Common myeloid progenitor, CD34-positive (primary cell): ENCODE measurements around the gene FOXO1.

ENCODE experiments used
- CTCF ChIA-PET: fragments of 350-600 bp; sonication (Branson Sonifier 250); formaldehyde crosslinking; loops from one replicate; lab custom pipeline; 2021; ENCODE audit warnings: antibody characterized with exemption; lab: Charles Lee
- POLR2A ChIA-PET: fragments of 350-600 bp; sonication (Branson Sonifier 250); formaldehyde crosslinking; loops from one replicate; lab custom pipeline; 2021; ENCODE audit warnings: antibody characterized with exemption; lab: Charles Lee
- DNase-seq, 3 donors: peaks; one replicate each; pipeline versions ENCODE4 v3.0.0 to v3.0.0-alpha.2; 2013
- H3K27ac ChIP-seq, 2 experiments: 1 replicate in 1 of 2; 2 replicates in 1 of 2; pipeline ENCODE4 v1.7.0; 2013; ENCODE audit warnings: inconsistent platforms in 2 of 2, low read length in 2 of 2, mild to moderate bottlenecking in 2 of 2, low read depth in 1 of 2, moderate library complexity in 1 of 2; ENCODE audit not compliant: severe bottlenecking in 2 of 2, insufficient read depth in 1 of 2, poor library complexity in 1 of 2
- H3K27me3 ChIP-seq, 5 experiments: replicated peaks in 2 of 5; 1 replicate in 3 of 5; 2 replicates in 2 of 5; pipeline versions ENCODE4 v1.6.1 to v1.7.0; 2013; ENCODE audit warnings: low read length in 4 of 5, mild to moderate bottlenecking in 2 of 5, moderate library complexity in 2 of 5, inconsistent platforms in 1 of 5; ENCODE audit not compliant: insufficient read depth in 5 of 5, control insufficient read depth in 4 of 5
- H3K36me3 ChIP-seq, 4 experiments: 1 replicate in 2 of 4; 2 replicates in 2 of 4; pipeline versions ENCODE4 v1.6.1 to v1.7.0; 2013; ENCODE audit warnings: low read length in 3 of 4, control low read depth in 1 of 4, mild to moderate bottlenecking in 1 of 4; ENCODE audit not compliant: control insufficient read depth in 4 of 4, insufficient read depth in 4 of 4
- H3K4me1 ChIP-seq, 4 experiments: 1 replicate in 3 of 4; 2 replicates in 1 of 4; pipeline versions ENCODE4 v1.6.1 to v1.7.1; 2013; ENCODE audit warnings: low read length in 3 of 4, mild to moderate bottlenecking in 3 of 4, control low read depth in 1 of 4, inconsistent platforms in 1 of 4, moderate library complexity in 1 of 4; ENCODE audit not compliant: control insufficient read depth in 4 of 4, insufficient read depth in 4 of 4; ENCODE audit errors: control extremely low read depth in 1 of 4
- H3K4me3 ChIP-seq, 7 experiments: 1 replicate in 4 of 7; 2 replicates in 3 of 7; pipeline versions ENCODE4 v1.5.1 to v1.7.0; 2013; ENCODE audit warnings: mild to moderate bottlenecking in 7 of 7, low read length in 6 of 7, moderate library complexity in 6 of 7, inconsistent platforms in 2 of 7, low read depth in 2 of 7, control low read depth in 1 of 7; ENCODE audit not compliant: insufficient read depth in 4 of 7, control insufficient read depth in 1 of 7; ENCODE audit errors: extremely low read depth in 1 of 7
- H3K9me3 ChIP-seq, 5 experiments: 1 replicate in 4 of 5; 2 replicates in 1 of 5; pipeline versions ENCODE4 v1.6.1 to v1.7.1; 2013; ENCODE audit warnings: low read length in 4 of 5, mild to moderate bottlenecking in 2 of 5, inconsistent platforms in 1 of 5, low read depth in 1 of 5, moderate library complexity in 1 of 5; ENCODE audit not compliant: control insufficient read depth in 4 of 5, insufficient read depth in 2 of 5; ENCODE audit errors: control extremely low read depth in 1 of 5
- WGBS: methylation state at CpG from one replicate; pipeline ENCODE4 v1.1.5; 2013; ENCODE audit not compliant: insufficient coverage; 5-methylcytosine and 5-hydroxymethylcytosine counted together

The FOXO1 gene

GRCh38 chr13:40609972-40610726 lies 56.3 kb downstream of the FOXO1 start:
- WGBS, result 29% methylated on average over 1 of the region's 9 CpGs
- Histone ChIP-seq H3K4me3 (peak overlapping the region in 1 of 7 experiments; percentile 12), H3K27me3 (no peaks in the 10 kb centered on the region), H3K36me3 (no peaks in the 10 kb centered on the region), H3K4me1 (peaks cover 6 to 49% (median 26%) of the 10 kb centered on the region in 4 experiments), H3K9me3 (no peaks in the 10 kb centered on the region), H3K27ac (no peak overlapping the region)
- CTCF ChIA-PET, result interaction anchor here (0.7 kb wide), 1 partner anchor 11 kb away, joined by 3 read pairs; no protein-coding TSS in a partner anchor
- POLR2A ChIA-PET, result no interaction called here
- peak in 1 of 3 donors; percentile 51 for DNase-seq

- no peak for DNase-seq
- CTCF ChIA-PET, result no interaction called here
- POLR2A ChIA-PET, result no interaction called here
- H3K4me1 ChIP-seq, result peaks cover 2 to 32% (median 14%) of the 10 kb centered on the region in 4 experiments
- no peak overlapping the region for H3K4me3 ChIP-seq
- WGBS, result 89% methylated on average over 1 of the region's 1 CpG
- H3K36me3 ChIP-seq, result no peaks in the 10 kb centered on the region
- no peaks in the 10 kb centered on the region for H3K27me3 ChIP-seq
- H3K9me3 ChIP-seq, result no peaks in the 10 kb centered on the region
- no peak overlapping the region for H3K27ac ChIP-seq
Measured at GRCh38 chr13:40608308-40608707, 58.1 kb downstream of the FOXO1 start.

GRCh38 chr13:40605573-40605972 lies 60.9 kb downstream of the FOXO1 start:
- DNase-seq, result no peak
- Histone ChIP-seq H3K36me3 (no peaks in the 10 kb centered on the region), H3K27me3 (no peaks in the 10 kb centered on the region), H3K27ac (no peak overlapping the region), H3K9me3 (no peaks in the 10 kb centered on the region), H3K4me3 (no peak overlapping the region), H3K4me1 (peaks cover 0 to 13% (median 3%) of the 10 kb centered on the region in 4 experiments)
- ChIA-PET CTCF (interaction anchor here (1.4 to 2.0 kb wide), 3 partner anchors 9 to 46 kb away, joined by 3 to 5 read pairs (median 3); no protein-coding TSS in a partner anchor), POLR2A (no interaction called here)
- WGBS, result no CpG with 5 or more reads among the region's 5 CpGs

- Histone ChIP-seq H3K9me3 (no peaks in the 10 kb centered on the region), H3K4me1 (peaks cover 0 to 4% (median 0%) of the 10 kb centered on the region in 4 experiments), H3K27me3 (no peaks in the 10 kb centered on the region), H3K4me3 (no peak overlapping the region), H3K27ac (no peak overlapping the region), H3K36me3 (no peaks in the 10 kb centered on the region)
- POLR2A ChIA-PET, result no interaction called here
- CTCF ChIA-PET, result interaction anchor here (0.7 to 1.5 kb wide), 4 partner anchors 11 to 535 kb away, joined by 3 read pairs; no protein-coding TSS in a partner anchor
- no peak for DNase-seq
Measured at GRCh38 chr13:40604135-40604534, 62.3 kb downstream of the FOXO1 start.

GRCh38 chr13:40600149-40600751 lies 66.2 kb downstream of the FOXO1 start:
- Histone ChIP-seq H3K27ac (no peak overlapping the region), H3K4me3 (no peak overlapping the region), H3K9me3 (no peaks in the 10 kb centered on the region), H3K4me1 (peaks cover 0 to 6% (median 2%) of the 10 kb centered on the region in 4 experiments), H3K27me3 (no peaks in the 10 kb centered on the region), H3K36me3 (no peaks in the 10 kb centered on the region)
- ChIA-PET POLR2A (no interaction called here), CTCF (interaction anchor here (0.6 to 1.4 kb wide), 3 partner anchors 10 to 321 kb away, joined by 3 to 4 read pairs (median 3); no protein-coding TSS in a partner anchor)
- DNase-seq, result no peak
- WGBS, result 97% methylated on average over 4 of the region's 5 CpGs

GRCh38 chr13:40599747-40600146 lies 66.7 kb downstream of the FOXO1 start:
- CTCF ChIA-PET, result interaction anchor here (0.6 to 1.4 kb wide), 4 partner anchors 11 to 321 kb away, joined by 3 to 4 read pairs (median 3); no protein-coding TSS in a partner anchor
- H3K9me3 ChIP-seq, result no peaks in the 10 kb centered on the region
- peaks cover 0 to 6% (median 2%) of the 10 kb centered on the region in 4 experiments for H3K4me1 ChIP-seq
- POLR2A ChIA-PET, result no interaction called here
- DNase-seq, result no peak
- no peak overlapping the region for H3K27ac ChIP-seq
- no peak overlapping the region for H3K4me3 ChIP-seq
- H3K36me3 ChIP-seq, result no peaks in the 10 kb centered on the region
- no peaks in the 10 kb centered on the region for H3K27me3 ChIP-seq
- WGBS, result 86% methylated on average over 1 of the region's 2 CpGs

GRCh38 chr13:40599124-40599523 lies 67.3 kb downstream of the FOXO1 start:
- no peak overlapping the region for H3K4me3 ChIP-seq
- POLR2A ChIA-PET, result no interaction called here
- no peak for DNase-seq
- H3K36me3 ChIP-seq, result no peaks in the 10 kb centered on the region
- CTCF ChIA-PET, result interaction anchor here (0.6 to 1.4 kb wide), 2 partner anchors 12 to 83 kb away, joined by 3 read pairs; no protein-coding TSS in a partner anchor
- 97% methylated on average over 4 of the region's 5 CpGs for WGBS
- H3K9me3 ChIP-seq, result no peaks in the 10 kb centered on the region
- no peak overlapping the region for H3K27ac ChIP-seq
- H3K27me3 ChIP-seq, result no peaks in the 10 kb centered on the region
- peaks cover 0 to 6% (median 2%) of the 10 kb centered on the region in 4 experiments for H3K4me1 ChIP-seq
